GM18505 (cell line): ENCODE data around the gene ANKHD1.
"Not testable (repeated sequence)": the region's sequence is repeated elsewhere in the genome, so short reads cannot be mapped to it uniquely, and the experiment has no call there.

Source experiments
- ATAC-seq: cut with Tn5 transposase; IDR thresholded peaks from one replicate; pipeline ENCODE4 v1.9.1; 2021; ENCODE audit not compliant: unreplicated experiment
- POLR2A ChIP-seq: IDR thresholded peaks from 4 replicates; pipeline ENCODE4 v1.6.1; 2011; ENCODE audit warnings: borderline replicate concordance; ENCODE audit not compliant: insufficient read depth, insufficient read length; ENCODE audit errors: extremely low read depth

The ANKHD1 gene

DNA sequence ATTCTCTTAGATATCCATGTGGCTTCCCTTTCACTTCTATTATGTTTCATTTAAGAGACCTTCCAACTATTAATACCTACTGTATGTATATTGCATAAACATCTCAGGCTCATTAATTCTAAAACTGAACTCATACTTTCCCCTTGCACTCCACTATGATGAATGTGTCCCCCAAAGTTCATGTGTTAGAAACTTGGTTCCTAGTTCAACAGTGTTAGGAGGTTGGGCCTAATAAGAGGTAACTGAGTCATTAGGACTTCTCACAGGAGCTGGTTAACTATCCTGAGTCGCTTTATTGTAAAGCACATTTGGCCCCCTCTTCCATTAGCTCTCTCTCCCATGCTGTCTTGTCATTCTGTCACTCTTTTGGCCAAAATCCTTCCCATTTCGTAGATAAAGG lies 22.0 kb downstream of the ANKHD1 start:
- no peak for ATAC-seq
- no peak for TF ChIP-seq POLR2A

DNA sequence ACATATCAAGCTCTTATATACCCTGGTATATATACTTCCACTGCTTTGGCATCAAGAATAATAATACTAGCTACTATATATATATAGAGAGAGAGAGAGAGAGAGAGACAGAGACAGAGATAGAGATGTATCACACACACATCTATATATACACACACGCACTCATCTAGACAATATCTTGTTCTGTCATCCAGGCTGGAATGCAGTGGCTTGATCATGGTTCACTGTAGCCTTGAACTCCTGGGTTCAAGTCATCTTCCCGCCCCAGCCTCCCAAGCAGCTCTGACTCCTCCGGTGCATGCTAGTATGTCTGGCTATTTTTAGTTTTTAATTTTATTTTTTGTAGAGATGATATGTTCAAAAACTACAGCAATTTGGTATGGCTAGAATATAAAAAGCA lies 22.5 kb downstream of the ANKHD1 start:
- TF ChIP-seq POLR2A, result no peak
- no peak for ATAC-seq

DNA sequence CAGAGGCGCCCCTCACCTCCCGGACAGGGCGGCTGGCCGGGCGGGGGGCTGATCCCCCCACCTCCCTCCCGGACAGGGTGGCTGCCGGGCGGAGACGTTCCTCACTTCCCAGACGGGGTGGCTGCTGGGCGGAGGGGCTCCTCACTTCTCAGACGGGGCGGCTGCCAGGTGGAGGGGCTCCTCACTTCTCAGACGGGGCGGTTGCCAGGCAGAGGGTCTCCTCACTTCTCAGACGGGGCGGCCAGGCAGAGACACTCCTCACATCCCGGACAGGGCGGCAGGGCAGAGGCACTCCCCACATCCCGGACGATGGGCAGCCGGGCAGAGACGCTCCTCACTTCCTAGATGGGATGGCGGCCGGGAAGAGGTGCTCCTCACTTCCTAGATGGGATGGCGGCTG lies 26.1 kb downstream of the ANKHD1 start:
- ATAC-seq, result not testable (repeated sequence)

DNA sequence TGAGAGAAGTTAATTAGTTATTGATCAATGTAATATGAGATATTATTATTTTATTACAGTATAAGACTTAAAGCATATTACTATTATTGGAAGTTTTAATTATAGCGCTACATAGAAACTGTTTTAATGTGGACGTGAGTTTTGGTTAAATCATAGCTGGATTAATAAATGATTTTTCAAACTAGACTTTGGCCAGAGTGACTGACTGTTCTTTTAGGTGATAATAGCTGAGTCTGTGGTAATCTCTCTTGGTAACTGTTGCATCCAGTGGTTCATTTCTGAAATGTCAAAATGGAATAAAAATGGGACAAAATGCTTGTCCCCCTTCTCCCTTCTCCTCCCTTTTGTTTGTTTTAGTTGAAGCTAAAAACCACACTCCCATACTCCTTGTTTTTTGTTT lies 28.1 kb downstream of the ANKHD1 start:
- ATAC-seq, result no peak
- no peak for TF ChIP-seq POLR2A

DNA sequence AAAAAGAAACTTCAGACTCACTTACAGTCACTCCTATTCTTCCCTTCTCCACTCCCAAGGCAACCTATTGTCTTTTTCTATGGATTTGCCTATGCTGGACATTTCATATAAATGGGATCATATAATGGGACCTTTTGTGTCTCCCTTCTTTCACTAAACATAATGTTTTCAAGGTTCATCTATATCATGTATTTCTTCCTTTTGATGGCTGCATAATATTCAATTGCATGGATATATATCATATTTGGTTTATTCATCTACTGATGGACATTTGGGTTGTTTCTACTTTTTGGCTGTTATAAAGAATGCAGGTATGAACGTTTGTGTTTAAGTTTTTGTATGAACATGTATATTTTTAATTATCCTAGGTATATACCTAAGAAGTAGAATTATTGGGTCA lies 30.6 kb downstream of the ANKHD1 start:
- TF ChIP-seq POLR2A, result no peak
- no peak for ATAC-seq

DNA sequence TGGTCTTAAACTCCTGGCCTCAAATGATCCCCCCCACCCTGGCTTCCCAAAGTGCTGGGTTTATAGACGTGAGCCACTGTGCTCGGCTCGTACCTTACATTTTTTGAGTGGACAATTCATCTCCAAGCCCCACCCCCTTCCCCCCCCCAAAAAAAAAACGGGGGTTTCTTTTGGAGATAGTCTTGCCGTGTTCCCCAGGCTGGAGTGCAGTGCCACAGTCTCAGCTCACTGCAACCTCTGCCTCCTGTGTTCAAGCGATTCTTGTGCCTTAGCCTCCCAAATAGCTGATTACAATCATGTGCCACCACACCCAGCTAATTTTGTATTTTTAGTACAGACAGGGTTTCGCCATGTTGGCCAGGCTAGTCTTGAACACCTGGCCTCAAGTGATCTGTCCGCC lies 31.3 kb downstream of the ANKHD1 start:
- ATAC-seq, result no peak
- no peak for TF ChIP-seq POLR2A

DNA sequence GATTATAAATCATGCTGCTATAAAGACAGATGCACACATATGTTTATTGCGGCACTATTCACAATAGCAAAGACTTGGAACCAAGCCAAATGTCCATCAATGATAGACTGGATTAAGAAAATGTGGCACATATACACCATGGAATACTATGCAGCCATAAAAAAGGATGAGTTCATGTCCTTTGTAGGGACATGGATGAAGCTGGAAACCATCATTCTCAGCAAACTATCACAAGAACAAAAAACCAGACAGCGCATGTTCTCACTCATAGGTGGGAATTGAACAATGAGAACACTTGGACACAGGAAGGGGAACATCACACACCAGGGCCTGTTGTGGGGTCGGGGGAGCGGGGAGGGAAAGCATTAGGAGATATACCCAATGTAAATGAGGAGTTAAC lies 55.7 kb downstream of the ANKHD1 start:
- not testable (repeated sequence) for ATAC-seq

DNA sequence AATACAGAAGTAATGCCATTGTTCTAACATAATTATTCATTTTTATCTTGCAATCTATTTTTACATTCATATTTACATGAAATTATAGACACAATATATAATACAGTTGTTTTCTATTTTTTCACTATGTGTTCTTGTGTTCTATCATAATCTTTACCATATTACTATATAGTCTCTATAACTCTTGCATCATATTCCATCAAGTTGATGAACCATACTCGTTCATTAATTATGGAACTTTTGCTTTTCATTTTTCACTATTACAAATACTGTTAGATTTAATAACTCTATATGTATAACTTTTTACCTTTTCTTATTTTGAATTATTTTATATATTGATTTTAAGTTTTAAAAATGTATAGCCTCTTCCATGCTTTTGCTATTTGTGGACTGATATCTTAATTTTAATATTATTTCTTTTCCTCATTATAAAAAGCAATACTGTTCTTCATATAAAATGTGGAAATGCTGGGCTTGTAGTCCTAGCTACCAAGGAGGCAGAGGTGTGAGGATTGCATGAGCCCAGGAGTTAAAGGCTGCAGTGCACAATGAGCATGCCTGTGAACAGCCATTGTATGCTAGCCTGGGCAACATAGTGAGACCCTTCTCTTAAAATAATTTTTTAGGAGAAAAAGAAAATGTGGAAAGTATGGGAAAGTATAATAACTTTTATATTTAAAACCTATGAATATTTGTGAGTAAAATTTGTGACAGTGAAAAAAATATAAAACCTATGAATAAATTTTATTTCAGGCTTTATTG lies 65.5 kb downstream of the ANKHD1 start:
- no peak for TF ChIP-seq POLR2A
- no peak for ATAC-seq

DNA sequence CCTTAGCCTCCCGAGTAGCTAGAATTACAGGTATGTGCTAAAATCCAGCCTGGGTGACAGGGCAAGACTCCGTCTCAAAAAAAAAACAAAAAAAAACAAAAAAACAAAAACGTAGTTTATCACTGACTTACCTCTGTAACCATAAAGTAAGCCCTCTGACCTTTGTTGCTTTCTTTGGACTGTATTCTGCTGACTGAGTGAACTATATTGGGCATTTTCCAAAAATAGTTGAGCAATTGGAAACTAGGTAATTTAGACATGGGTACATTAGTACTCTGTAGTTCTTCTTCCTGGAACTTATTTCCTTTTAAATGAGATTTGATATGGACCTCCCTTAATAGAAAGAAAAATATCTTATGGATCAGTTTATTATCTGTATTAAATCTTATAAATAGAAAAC lies 66.6 kb downstream of the ANKHD1 start:
- ATAC-seq, result no peak
- no peak for TF ChIP-seq POLR2A

DNA sequence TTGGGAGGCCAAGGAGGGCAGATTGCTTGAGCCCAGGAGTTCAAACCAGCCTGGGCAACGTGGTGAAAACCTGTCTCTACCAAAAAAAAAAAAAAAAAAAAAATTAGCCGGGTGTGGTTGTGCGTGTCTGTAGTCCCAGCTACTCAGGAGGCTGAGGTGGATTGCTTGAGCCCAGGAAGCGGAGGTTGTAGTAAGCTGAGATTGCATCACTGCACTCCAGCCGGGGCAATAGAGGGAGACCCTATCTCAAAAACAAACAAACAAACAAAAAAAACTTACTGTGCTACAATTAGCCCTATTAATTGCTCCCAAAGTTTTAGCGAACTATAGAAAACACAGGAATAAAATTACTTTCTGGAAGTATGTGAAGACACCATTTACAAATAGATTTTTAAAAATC lies 67.6 kb downstream of the ANKHD1 start:
- ATAC-seq, result no peak
- TF ChIP-seq POLR2A, result no peak

DNA sequence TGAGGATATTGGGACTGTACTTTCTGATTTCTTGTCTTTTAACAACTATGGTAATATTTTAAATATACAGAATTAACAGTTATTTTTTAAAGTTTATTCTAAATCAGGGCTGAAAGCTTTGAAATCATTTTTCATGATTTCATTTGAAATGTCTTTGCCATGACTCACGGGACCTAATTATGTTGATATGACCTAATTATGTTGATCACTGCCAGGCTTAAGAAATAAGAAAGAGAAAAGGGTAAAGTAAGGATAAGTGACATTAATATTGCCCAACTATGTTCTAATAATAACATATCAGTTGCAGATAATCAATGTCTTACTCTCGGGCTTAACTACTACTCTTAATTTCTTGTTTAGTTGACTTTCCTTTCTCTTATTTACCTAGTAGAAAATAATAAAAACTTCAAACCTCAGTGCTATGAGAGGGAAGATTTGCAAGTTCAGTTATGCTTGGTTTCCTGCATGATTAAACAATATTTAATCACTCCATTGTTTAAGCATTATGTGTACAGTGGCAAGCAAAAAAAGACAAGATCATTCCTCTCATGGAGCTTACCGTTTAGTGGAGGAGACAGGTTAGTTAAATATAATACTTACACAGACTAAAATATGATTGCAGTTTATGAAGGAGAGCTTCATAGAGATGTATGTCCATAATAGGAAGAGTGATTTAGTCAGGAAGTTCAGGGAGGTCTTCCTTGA lies 78.8 kb downstream of the ANKHD1 start:
- ATAC-seq, result no peak
- TF ChIP-seq POLR2A, result no peak

DNA sequence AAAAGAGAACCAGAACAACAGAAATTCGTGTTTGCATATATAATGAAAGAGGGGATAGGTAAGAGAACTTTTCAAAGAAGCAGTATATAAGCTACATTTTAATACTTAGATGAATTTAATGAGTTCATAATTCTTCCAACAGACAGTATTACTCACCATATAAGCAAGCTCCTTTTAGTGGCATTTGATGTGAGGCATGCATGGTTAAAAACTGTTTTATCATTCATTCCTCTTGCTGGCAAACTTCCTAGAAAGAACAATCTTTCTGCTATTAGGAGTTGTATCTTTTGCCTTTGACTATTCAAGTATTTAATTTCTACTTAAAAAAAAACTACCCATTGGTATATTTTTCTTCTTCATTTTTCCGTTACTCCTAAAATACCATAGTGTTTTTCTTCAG lies 80.1 kb downstream of the ANKHD1 start:
- no peak for ATAC-seq
- no peak for TF ChIP-seq POLR2A

DNA sequence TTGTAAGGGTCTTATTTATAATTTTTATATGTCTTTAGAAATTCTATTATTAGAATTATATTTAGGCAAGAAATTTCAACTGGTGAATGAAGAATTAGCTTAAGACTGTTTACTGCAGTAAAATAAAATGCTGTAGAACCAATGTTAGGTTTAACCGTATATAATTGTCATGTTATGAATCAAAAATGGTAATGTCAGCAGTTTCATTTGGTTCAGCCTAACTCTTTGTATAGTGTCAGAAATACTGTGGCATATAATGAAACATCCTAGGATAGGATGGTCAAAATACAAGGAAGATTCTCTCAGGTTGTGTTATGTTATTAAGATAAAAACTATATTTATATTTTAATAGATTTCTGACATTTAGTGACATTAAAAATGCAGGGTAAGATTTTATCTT lies 81.4 kb downstream of the ANKHD1 start:
- TF ChIP-seq POLR2A, result no peak
- no peak for ATAC-seq

DNA sequence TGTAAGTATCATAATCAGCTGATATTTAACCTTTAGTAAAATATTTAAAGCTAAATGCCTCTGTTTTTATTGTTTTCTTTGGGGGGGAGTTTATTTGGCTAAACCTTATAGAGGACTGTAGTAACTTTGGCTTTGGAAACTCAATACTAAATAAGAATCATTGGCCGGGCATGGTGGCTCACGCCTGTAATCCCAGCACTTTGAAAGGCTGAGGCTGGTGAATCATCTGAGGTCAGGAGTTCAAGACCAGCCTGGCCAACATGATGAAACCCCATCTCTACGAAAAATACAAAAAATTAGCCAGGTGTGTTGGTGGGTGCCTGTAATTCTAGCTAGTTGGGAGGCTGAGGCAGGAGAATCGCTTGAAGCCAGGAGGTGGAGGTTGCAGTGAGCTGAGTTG lies 86.5 kb downstream of the ANKHD1 start:
- ATAC-seq, result not testable (repeated sequence)

DNA sequence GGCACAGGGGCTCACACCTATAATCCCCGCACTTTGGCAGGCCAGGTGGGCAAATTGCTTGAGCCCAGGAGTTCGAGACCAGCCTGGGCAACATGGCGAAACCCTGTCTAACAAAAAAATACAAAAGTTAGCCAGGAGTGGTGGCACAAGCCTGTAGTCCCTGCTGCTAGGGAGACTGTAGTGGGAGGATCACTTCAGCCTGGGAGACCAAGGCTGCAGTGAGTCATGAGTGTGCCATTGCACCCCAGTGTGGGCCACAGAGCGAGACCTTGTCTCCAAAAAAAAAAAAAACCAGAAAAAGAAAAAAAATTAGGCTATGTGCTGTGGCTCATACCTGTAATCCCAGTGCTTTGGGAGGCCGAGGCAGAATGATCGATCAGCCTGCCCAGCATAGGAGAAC lies 87.3 kb downstream of the ANKHD1 start:
- TF ChIP-seq POLR2A, result no peak
- ATAC-seq, result no peak

DNA sequence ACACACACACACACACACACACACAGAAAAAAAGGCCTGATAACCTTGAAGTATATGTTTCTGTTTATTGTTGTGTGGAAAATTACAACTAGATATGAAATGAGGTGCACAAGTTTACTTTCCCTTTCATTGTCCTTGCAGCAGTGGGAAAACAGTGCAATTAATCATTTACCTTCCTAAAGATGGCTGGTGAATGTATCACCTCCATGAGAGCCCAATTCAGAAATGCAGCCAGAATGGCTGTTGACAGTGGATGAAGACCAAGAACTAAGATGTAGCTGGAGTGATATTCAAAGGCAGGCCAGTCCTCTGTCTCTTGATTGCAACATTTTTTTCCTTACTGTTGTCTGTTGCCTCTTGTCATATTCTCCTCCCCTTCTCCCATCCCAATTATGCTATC lies 96.3 kb downstream of the ANKHD1 start:
- no peak for ATAC-seq
- TF ChIP-seq POLR2A, result no peak

DNA sequence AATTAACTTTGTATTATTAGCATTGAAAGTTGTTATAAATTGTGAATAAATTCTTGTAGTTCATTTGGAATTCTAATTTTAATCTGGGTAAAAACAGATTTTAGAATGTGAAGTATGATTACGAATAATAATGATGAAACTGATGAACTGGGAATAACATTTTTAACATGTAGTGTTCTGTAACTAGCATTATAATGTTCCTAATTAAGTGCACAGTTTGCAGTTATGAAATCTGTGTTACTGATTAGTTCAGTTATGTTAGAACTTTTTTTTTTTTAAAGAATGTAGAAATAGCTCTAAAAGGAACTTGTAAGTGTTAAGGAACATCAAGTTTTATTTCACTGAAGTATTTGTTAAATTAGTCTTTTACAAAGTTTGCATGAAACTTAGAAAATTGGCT lies 97.0 kb downstream of the ANKHD1 start:
- no peak for TF ChIP-seq POLR2A
- ATAC-seq, result no peak
